GM18909 (cell line): ENCODE measurements around the gene LGALS9B.
"Not testable (repeated sequence)": the region's sequence is repeated elsewhere in the genome, so short reads cannot be mapped to it uniquely, and the experiment has no call there.

Experiments used
- ATAC-seq: cut with Tn5 transposase; IDR thresholded peaks from one replicate; pipeline ENCODE4 v1.9.1; 2021; ENCODE audit warnings: mild to moderate bottlenecking; ENCODE audit not compliant: unreplicated experiment, poor library complexity

The LGALS9B gene

DNA sequence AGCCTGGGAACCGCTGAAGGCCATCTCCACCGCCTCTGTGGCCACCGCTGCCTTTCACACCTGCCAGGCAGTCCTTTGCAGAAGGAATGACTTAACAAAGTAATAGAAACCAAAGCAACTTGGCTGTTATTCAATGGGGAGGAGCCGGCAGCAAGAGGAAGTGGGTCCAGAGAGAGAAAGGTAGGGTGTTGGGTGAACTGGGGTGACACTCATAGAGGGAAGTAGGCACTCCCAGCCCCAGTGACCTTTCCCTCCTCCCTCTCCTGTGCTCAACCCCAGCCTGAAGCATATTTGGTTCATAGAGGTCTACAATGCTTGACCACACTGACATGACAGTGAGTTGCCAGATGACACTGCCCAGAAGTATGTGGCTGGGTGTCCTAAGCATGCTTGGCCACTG lies at the start of gene LGALS9B:
TSS of gene LGALS9B (minus strand) at position 93 of the 400 bp plus-strand sequence. CDS start at position 24, 69 bp downstream.
- ATAC-seq, result peak; percentile 81

DNA sequence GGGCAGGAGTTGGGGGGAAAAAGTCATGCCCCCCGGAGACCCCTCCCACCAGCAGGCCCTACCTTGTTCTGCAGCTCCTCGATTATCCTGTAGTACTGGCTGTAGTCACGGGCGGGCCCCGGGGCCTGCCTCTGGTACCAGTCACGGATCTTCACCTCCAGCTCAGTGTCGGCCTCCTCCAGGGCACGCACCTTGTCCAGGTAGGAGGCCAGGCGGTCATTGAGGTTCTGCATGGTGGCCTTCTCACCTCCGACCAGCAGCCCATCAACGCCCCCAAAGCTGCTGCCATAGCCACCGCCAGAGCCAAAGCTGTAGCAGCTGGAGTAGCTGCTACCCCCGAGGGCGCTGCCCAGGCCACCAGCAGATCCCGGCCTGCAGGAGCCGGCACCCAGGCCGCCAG lies 49.6 kb upstream of the LGALS9B start:
- ATAC-seq, result not testable (repeated sequence)

DNA sequence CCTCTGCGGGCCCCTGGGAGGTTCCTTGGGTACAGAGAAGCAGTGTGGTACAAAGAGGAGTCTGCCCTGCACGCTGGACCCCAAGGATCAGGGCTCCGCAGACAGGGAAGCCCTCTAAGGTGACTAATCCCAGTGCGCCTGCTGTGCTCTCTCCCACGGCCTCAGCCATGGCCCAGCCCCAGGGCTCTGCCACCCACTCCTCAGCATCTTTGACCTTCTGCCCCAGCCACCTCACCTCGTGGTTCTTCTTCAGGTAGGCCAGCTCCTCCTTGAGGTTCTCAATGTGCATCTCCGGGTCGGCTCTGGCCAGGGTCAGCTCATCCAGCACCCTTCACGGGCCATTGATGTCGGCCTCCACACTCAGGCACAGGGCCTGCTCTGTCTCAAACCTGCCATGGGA lies 47.8 kb upstream of the LGALS9B start:
- ATAC-seq, result not testable (repeated sequence)

DNA sequence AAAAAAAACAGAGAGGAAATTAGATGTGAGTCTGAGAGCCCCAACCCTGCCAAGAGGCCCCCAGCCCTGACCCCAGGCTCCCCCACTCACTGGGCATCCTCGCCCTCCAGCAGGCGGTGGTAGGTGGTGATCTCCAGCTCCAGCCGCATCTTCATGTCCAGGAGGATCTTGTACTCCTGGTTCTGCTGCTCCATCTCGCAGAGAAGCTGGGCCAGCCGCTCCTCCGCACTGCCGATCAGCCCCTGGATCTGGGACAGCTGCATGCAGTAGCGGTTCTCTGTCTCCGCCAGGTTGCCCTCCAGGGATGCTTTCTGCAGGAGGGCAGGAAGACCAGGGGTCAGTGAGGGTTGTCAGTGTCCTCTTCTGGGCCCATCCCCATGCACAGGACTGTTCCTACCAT lies 46.2 kb upstream of the LGALS9B start:
- ATAC-seq, result not testable (repeated sequence)

DNA sequence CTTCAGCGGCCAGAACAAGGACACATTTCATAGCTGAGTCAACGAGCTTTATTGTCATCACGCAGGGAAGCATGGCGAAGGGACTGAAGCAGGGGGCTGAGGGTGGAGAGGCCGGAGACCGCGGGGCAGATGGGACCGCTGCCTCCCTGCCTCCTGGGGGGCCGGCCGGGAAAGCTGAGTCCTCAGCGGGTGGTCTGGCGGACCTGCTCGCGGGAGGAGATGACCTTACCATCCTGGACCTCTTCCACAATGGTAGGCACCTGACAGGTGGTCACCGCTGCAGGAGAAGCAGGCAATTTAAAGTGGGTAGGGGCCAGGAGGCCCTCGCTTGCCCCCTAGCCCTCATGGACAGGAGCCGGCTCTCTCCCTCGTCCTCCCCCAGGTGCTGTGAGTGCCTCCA lies 45.0 kb upstream of the LGALS9B start:
- not testable (repeated sequence) for ATAC-seq

DNA sequence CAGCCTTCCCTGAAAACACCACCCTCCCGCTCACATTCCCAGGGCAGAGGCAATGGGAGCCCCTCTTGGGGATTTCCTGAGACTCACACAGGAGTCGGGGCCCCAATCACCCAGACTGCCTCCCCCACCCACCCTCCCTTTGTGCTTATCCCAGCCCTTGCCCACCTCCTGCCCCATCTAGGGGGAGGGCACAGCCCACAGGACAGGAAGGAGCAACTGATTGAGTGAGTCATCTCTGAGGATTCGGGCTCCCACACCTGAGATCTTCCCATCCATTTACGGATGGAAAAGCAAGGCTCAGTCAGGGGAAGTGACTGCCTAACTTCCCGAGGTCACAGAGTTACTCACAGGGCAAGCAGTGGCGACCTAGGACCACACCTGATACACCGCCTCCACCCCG lies 44.4 kb upstream of the LGALS9B start:
- not testable (repeated sequence) for ATAC-seq

DNA sequence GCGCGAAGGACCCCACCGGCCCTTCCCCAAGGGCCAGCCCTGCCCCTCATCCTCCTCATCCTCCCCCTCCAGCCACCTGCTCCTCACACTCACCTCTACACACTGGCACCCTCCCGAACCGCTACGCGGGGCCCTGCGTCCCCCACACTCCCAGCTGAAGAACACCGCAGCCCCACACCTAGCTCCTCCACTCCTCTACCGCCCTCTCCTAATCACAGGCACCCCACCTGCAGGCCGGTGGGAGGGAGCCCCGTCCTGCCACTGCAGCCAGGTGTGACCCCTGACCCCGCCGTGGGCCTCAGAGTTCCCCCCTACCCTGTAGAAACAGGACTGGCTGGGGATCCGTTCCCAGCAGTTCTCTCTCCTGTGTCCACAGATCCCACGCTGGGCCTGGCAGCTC lies 38.0 kb upstream of the LGALS9B start:
- ATAC-seq, result not testable (repeated sequence)

DNA sequence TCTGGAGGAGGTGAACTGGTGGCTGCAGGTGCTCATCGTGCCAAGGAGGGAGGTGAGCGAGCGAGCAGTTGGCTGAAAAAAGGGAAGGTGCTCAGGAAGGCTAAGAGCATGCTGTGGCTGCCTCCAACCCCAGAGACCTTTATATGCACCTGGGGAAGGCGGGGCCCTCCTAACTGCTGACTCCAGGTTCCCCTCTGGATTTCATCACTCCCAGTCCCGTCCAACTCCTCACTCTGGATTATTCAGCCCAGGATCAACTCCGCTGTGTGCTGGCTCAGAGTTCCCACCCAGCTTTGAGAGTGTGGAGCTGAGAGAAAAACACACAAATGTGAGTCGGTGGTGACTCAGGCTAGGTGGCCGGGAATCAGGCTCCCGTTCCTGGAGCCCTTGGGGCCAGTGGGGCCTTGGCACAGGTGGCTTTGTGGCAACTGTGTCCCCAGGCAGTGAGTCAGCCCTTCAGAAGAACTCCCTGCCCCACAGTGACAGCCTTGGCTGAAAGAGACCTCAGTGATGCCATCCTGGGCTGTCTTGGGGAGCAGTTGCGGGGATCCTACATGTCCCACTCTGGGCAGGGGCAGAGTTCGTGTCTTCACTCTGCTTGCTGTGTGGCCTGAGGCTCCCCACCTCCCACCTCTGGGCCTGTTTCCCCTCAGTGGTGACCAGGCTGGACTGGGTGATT lies 37.2 kb upstream of the LGALS9B start:
- not testable (repeated sequence) for ATAC-seq

DNA sequence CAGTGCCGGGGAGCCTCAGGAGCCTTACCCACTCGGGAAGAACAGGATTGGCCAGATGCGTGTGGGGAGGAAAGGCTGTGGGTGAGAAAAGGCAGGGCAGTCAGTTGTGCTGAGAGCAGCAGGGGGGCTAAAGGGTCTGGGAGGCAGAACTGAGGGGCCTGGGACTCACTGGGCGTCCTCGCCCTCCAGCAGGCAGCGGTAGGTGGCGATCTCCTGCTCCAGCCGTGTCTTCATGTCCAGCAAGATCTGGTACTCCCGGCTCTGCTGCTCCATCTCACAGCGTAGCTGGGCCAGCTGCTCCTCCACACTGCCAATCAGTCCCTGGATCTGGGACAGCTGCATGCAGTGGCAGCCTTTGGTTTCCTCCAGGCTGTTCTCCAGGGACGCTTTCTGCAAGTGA lies 34.6 kb upstream of the LGALS9B start:
- not testable (repeated sequence) for ATAC-seq

DNA sequence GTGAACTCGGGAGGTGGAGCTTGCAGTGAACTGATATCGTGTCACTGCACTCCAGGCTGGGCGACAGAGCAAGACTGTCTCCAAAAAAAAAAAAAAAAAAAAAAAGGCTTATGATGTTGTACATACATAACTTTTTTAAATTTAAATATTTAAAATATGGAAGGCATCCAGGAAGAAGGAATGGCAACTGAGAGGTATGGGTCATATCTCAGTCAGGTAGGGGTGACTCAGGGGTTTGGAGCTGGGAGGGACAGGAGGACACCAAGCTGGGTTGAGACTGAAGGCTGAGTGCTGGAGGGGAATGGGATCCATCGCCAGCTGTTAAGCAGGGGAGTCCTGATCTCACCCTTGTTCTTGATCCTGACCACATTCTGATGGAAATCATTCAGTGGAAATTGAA lies 33.0 kb upstream of the LGALS9B start:
- not testable (repeated sequence) for ATAC-seq

DNA sequence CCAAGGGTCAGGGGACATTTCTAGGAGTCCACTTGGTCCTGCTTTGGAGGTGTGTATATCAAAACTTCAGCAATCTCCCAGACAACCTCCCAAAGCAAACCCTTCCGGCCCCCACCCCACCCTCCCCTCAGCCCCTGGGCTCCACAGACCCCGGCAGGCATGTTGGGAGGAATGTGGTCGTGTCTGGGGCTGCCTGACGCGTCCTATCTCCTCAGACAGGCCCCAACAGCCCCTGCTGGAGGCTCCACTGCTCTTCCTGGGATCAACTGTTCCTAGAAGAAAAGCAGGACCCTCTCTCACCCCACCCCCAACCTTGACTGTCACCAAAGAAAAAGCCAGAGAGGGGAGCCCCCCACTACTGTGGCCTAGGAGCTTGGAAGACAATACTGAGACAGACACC lies 28.1 kb upstream of the LGALS9B start:
- not testable (repeated sequence) for ATAC-seq

DNA sequence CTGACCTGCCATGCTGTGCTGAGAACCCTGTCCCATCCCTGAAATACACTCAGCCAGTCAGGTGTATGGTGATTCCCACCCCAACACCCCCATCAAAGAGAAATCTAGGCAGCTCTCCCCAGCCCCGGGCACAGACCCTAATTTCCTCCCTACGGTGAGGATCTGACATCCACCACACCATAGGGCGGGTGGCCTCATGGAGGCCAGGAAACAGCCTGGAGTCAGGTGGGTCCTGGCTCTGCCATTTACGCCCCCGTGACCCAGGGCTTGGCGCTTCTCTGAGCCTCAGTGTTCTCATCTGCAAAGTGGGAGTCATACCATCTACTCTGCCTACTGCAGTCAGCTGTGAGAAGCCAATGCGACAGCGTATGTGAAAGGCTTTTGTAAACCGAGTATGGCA lies 27.4 kb upstream of the LGALS9B start:
- ATAC-seq, result not testable (repeated sequence)

DNA sequence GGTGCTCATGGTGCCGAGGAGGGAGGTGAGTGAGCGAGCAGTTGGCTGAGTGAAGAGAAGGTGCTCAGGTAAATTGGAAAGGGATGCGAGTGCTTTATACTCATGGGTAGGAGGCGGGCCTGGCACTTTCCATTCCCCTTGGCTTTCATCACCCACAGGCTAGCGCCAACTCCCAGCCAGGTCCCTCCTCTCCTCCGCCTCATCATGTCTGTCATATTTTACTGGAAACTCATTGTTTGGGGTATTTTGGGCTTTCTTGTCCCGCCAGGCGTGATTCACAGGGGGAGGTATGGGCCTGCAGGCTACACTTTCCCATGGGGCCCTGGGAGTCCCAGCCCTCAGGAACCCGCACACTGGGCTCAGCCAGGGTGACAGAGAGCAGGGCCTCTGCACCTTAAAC lies 26.8 kb upstream of the LGALS9B start:
- not testable (repeated sequence) for ATAC-seq

DNA sequence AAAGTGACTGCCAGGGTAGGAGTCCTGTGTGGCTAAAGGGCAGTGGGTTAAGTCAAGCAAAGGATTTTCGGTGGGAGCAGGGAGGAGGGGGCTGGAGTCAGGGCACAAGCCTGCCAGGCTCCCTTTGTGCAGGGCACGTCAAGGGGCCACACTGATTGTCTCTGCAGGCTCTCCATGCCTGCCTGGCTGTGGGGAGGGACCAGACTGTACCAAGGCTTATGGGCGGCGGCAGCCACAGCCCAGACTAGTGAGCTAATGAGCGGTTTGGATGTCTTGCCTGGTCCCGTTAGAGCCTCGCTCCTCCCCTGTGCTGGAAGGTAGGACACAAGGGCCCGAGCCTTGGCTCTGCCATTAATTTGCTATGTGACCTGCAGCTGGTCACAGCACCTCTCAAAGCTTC lies 25.6 kb upstream of the LGALS9B start:
- not testable (repeated sequence) for ATAC-seq

DNA sequence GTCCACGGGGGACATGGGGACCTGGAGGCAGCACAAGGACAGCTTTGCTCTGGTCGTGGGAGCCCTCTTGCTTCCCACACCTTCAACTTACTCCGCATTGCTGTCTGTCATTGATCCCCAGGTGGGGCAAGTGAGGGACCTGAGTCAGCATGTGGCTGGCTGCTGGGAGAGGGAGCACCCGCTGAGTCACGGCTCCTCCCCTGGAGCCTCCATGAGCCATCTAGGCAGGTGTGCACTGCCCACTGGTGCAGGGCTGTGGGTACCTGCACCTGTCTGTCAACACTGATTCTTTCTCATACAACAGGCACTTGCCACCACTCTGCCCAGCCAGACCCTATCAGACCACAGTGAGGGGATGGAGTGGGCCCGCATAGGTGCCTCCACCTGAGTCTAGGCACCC lies 24.8 kb upstream of the LGALS9B start:
- not testable (repeated sequence) for ATAC-seq

DNA sequence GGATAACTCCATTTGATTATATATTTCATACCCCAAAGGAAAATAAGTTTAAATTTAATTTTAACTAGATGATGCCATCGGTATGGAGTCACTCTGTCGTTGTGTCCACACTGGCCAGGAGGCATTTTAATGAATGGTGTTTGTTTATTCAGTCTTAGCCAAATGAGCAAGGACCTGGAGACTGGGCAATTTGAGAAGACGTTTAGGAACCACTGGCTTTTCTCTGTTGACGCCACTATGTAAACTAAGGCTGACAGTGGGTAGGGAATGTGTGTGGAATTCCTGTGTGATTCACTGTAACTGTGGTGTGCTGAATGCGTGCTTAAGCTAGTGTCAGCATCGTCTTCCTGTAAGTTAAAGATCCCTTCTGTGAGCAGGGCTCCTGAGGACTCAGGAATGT lies 17.6 kb upstream of the LGALS9B start:
- ATAC-seq, result not testable (repeated sequence)

DNA sequence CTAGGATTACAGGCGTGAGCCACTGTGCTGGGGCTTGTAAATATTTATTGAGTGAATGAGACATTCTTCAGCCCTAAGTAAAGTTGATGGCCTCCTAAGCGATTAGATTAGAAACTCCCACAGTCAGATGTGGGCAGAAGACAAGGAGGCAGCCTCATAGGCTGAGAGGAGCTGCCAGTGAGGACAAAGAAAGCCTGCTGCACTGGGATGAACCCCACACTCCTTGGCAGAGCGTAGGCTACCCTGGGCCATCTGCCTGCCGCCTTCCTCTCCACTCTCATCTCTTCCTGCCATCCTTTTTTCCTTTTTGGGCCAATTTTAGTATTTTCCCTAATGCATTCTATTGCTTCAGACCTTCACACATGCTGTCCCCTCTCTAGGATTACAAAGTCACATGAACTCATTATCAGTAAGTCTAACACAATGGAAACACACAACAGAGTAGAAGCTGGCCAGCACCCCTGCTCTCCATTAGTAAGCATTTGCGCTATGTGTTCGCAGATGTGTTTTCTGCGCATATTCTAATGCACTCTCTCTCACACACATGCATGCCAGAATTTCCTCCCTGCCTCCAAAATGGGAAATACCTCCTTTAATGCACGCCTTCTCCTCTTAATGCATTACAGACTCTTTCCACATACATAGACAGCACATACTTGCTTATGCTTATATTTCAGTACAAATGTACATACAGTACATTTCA lies 12.7 kb upstream of the LGALS9B start:
- not testable (repeated sequence) for ATAC-seq

DNA sequence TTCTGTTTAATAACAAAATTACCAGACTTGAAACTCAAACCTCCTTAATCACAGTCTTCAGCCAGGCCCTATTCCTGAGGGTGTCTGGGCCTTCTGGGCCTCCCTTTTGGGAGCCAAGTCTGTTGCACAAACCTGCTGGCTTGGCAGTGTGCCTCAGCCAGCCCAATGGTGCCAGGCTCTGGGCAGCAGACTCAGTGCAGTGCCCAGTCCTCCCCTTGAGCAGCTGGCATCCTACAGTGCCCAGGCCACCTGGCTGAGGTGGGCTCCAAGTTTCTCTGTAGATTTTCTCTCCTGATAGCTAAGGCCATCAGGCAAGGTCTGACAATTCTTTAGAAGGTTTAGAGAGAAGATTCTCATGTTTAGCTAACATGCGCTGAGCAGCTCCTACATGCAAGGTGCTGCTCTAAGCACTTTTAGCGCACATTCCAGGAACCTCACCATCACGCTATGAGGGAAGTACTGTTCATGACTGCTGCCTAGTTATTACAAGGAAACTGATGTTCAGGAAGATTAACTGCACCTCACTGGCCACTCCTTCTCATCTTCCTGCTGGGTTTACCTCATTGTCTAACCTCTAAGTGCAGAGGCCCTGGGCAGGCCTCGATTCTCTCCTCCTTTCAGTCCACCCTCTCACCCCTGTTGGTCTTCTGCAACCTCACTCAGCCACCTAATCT lies 10.2 kb upstream of the LGALS9B start:
- not testable (repeated sequence) for ATAC-seq

DNA sequence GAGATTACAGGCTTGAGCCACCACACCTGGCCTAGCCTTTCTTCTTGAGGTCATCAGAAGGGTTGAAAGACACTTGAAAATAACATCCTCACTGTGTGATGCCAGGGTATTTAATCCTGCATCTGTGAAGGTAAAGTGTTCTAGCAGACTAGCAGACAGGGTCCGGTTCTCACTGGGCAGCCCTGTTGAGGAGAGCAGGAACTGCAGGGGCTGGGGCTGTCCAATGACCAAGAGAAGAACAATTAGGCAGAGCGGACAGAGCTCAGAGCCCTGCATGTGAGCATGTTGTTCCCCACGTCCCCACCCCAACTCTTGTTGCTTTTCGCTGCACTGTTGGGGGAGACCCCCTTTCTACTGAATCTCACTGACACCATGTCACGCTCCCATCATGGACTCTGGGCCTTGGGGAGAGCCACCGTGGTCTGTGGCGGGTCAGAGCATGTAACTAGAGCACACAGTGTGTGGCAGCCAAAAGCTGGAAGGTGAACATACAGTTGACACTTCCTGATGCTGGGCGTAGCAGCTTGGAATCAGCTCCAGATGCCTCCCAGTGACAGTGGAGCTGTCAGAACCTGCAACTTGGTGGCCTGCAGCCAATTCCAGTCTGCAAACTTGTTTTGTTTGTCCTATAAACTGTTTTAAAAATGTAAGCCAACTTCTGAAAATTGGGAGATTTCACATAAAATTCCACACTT lies 7.9 kb upstream of the LGALS9B start:
- not testable (repeated sequence) for ATAC-seq

DNA sequence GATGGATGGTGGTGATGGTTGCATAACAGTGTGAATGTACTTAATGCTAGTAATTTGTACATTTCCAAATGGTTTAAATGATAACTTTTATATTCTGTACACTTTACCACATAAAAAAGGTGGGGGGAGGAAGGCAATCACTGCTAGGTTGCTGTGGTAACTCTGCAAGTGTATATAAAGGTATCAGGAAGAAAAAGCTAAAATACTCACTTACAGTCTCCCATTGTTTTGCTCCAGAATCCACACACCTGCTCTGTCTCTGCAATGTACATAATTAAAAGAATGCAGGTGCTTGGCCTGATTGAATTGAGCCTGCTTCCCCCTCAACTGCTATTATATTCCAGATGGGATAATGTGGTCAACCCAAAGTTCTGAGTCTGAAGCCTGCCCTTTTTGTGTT lies 6.7 kb upstream of the LGALS9B start:
- not testable (repeated sequence) for ATAC-seq

DNA sequence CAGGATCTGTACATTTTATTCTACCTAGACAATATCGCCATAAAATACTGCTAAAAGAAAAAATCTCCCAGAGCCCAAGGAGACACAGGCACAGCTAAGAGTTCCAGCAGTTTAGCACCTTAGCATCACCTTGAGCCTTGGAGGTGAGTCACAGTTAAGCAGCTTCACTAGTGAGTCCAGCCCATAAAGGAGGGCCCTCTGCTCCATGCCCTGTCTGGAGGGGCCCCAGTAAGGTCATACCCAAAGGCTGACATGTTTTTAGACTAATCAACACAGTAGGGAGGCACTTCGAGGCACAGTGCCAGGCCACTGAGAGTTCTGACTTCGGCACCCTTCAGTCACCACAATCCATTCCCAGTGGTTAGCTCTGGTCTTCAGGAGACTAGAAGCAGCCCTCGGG lies 2.6 kb upstream of the LGALS9B start:
- ATAC-seq, result not testable (repeated sequence)
